HG03196 (cell line): ENCODE measurements around the gene IFT81.
"Not testable (repeated sequence)": the region's sequence is repeated elsewhere in the genome, so short reads cannot be mapped to it uniquely, and the experiment has no call there.

Source experiments
- ATAC-seq: cut with Tn5 transposase; IDR thresholded peaks from one replicate; pipeline ENCODE4 v1.9.1; 2021; ENCODE audit not compliant: unreplicated experiment

The IFT81 gene

GRCh38 chr12:110243227-110243626, 119.1 kb downstream of the IFT81 start:
- no peak for ATAC-seq

GRCh38 chr12:110244372-110244771, 120.2 kb downstream of the IFT81 start:
- no peak for ATAC-seq

- ATAC-seq: no peak
These were observed 120.7 kb downstream of the IFT81 start for GRCh38 chr12:110244829-110245228.

- no peak for ATAC-seq
These were observed 121.2 kb downstream of the IFT81 start for GRCh38 chr12:110245369-110245772.

DNA sequence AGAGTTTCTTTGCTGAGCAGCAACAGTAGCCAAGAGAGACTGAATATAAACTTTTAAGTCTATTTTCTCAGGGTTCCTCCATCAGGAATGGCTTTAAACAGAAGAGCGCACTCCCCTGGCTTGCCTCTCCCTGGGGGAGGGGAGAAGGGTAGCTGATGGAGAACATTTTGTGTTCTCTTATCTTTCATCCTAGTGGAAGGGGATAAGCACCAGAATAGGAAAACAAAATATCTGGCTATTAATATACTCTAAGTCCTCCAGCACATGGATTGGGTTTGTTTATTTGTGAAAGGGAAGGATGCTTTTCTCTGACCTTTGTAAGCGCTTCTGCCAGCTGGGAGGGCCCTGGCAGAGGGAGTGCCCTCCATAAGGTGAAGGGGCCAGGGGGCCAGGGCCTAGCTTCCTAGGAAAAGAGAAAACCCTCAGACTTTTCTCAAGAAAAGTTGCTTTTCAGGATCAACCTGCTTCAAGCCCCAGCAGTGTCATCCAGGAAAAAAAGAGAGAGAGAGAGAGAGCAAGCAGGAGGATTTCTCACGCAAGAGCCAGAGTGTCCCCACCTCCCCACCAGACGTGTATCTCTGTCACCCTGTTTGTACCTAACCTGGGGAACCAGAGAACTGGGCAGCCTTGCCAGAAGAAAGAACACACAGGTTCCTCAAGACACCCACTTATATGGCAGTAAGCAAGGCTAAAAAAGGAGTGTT, 122.6 kb downstream of the IFT81 start:
- no peak for ATAC-seq

DNA sequence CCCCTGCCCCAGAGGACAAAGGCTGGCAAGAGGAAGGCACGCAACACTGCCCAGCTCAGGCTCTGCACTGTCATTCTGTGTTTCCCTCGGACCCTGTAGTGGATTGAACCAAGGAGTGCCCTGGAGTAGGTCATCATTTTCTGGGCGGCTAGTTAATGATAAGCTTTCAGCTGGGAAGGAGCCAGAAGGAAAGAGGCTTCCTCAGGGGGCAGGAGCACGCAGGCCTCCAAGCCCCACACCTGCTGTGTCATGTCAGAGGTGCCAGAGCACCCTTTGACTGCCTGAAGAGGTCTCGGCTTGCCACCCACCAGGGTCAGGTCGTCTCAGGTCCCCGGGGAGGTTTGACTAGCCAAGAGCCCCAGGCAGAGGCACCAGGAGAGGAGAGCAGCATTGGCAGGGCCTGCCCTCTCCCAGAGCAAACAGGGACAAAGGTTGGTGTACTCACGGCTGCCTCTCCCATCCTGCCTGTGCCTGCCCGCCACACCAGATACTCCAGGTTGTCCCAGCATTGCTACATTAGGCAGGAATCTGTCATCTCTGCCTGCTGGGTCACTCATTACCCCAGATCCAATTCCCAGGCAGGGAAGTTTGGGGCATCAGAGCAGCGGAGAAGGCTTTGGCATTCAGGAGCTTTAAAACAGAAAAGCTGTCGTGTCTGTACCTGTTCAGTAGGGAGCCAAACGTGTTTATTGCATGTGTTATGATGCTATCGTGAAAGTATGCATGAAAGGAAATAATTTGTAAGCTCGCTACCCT, 123.4 kb downstream of the IFT81 start:
- no peak for ATAC-seq

- ATAC-seq: no peak
These were observed 123.9 kb downstream of the IFT81 start for GRCh38 chr12:110248096-110248447.

GRCh38 chr12:110249105-110249504, 124.9 kb downstream of the IFT81 start:
- ATAC-seq: no peak

- ATAC-seq: no peak
These were observed 125.6 kb downstream of the IFT81 start for GRCh38 chr12:110249716-110250225.

- no peak for ATAC-seq
These were observed 127.2 kb downstream of the IFT81 start for GRCh38 chr12:110251381-110251780.

GRCh38 chr12:110252716-110253115, 128.6 kb downstream of the IFT81 start:
- no peak for ATAC-seq

- ATAC-seq: no peak
These were observed 129.0 kb downstream of the IFT81 start for GRCh38 chr12:110253176-110253575.

GRCh38 chr12:110254971-110255540, 130.9 kb downstream of the IFT81 start:
- no peak for ATAC-seq

DNA sequence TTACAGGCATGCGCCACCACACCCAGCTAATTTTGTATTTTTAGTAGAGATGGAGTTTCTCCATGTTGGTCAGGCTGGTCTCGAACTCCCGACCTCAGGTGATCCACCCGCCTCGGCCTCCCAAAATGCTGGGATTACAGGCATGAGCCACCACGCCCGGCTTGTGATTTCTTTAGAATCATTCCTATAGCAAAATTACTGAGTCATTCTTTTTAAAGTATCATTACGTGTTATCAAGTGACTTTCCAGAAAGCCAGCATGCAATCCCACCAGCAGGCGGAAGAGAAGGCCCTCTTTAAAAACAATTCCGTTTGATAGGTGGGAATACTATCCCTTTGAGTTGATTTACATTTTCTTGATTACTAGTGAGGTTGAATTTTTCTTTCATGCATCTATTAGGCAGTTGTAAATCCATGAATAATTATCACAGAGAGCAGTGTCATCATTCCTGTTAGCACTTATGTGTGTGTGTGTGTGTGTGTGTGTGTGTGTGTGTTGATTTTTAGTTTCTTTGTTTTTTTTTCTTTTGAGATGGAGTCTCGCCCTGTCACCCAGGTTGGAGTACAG, 131.8 kb downstream of the IFT81 start:
- not testable (repeated sequence) for ATAC-seq

DNA sequence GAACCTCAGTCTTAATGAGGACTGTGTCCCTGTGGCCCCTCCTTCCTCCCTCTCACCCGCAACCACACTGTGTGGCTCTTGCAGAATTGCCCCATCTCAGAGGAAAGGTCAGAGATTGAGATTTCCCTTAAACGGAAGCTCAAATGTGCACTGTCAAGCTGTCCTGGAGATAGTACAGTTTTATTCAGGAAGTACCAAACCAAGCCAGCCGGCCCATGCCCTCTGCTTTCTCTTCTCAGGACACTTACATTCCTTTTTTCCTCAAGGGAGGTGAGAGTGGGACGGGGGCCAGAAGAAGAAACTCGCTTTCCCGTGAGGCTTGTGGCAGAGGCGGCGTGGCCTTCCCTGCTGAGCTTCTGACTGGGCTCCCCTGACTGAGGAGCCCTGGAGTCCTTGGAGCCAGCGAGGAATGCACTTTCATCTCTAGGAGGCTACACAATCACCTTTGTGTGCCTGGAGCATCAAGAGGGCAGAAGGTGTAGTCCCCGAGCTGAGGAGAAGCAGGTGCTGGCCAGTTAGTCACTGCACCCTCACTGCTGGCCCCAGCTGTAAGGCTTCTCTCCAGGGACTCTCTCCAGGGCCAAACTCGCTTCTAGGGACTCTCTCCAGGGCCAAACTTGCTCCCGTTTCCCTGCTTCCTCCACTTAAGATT, 132.7 kb downstream of the IFT81 start:
- no peak for ATAC-seq

DNA sequence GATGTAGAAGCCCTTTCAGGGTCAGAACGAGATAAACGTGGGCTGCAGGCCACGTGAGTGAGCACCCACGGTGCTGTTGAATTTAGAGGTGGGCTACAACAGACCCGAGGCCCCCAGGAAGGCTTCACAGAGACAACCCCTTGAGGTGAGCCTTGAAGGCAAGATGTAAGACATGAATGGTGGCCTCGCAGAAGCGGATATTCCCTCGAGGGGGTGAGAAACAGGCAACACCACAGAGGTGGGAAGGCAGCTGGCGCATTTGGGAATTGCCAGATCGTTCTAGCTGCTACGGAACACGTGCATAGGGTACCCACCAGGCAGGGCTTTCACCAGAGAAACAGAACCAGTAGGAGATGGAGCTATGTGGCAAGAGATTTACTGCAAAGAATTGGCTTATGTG, 134.3 kb downstream of the IFT81 start:
- no peak for ATAC-seq

GRCh38 chr12:110262442-110263388, 138.6 kb downstream of the IFT81 start:
- no peak for ATAC-seq

DNA sequence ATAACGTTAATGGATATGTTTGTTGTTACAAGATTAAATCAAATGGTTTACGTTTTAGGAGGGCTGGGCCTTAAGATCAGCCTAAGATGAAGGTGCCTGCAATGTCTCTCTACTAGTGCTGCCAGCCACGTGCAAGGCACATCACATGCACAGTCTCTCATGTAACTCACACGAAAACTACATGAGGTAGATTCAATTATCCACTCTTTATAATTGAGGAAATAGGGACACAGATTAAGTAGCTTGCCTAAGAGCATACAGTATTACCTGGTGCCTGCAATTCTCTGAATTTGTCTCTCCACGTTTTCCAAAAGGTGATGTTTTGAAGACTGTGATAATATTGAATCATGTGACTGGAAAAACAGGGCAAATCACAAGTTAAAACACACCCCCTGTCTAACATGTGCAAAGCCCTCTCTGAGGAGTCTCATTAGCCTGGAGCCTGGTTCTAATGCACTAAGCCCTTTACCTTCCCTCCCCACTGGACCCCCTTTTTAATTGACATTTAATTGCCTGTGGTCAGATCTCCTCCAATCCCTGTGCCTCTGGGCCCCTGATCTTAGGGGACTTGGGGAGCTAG, 142.3 kb downstream of the IFT81 start:
- no peak for ATAC-seq

DNA sequence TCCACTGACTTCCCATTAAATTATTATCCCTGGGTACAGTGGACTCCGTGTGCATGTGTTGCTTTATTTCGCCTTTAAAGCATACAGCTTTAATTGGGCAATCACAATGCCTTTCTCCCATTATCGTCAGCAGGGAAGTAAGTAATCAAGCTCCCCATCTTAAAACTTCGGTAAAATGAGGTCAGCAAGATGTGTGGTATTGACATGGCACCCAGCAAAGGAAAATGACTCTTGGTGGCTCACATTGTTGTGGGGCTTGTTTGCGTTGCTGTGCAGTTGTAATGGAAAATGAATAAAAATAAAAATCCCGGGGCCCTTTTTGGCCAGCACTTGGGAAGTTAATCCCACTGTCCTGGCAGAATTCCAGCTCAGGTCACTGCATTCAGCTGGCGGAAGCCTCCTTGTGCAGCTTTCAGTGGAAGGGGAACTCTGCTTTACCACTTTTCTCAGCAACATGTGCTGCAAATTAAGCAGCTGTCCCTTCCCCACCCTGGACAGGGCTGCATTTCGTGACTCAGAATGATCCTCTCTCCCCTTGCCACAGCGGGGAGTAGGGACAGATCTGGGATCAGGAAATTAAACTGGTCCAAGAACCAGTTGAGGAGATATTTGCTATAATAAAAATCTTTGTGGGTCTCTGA, 142.9 kb downstream of the IFT81 start:
- ATAC-seq: no peak
